Panc1 (cell line): ENCODE data around the gene NQO1. TPM values are rescaled to one million over a fixed set of nuclear protein-coding genes. Genes with fewer than 3 reads are reported as not detected.

Experiments
- ATAC-seq: fragments of 200-7000 bp; cut with Tn5 transposase; 2 replicates; pipeline ENCODE4 v1.9.1; 2020; ENCODE audit warnings: mild to moderate bottlenecking, moderate library complexity
- BruUV-seq: library from RNA; stranded (reverse); fragments of 400-500 nt; replicated peaks from 2 replicates; lab custom pipeline; 2021; lab: Mats Ljungman, UMichigan
- CTCF ChIA-PET: fragments of 300-600 bp; sonication (Branson Sonifier 250); formaldehyde crosslinking; loops from one replicate; lab custom pipeline; 2022; ENCODE audit warnings: antibody characterized with exemption; lab: Charles Lee
- POLR2A ChIA-PET: fragments of 300-600 bp; sonication (Branson Sonifier 250); formaldehyde crosslinking; loops from one replicate; lab custom pipeline; 2022; ENCODE audit warnings: antibody characterized with exemption; lab: Charles Lee
- DNase-seq: peaks from one replicate; pipeline ENCODE4 v3.0.0-alpha.2; 2010; ENCODE audit warnings: low read depth, low spot score
- H3K27ac ChIP-seq: 2 replicates; pipeline ENCODE4 v1.5.1; 2011; ENCODE audit warnings: mild to moderate bottlenecking, low read length, inconsistent platforms
- H3K27me3 ChIP-seq: fragments of 200-500 bp; sonication (Bioruptor generic); 2 replicates; pipeline ENCODE4 v1.6.0; 2014; ENCODE audit warnings: low read length, inconsistent platforms; ENCODE audit not compliant: control insufficient read depth, insufficient read depth
- H3K36me3 ChIP-seq: fragments of 200-500 bp; sonication (Bioruptor generic); 2 replicates; pipeline ENCODE4 v1.5.1; 2014; ENCODE audit warnings: inconsistent platforms, mild to moderate bottlenecking, low read length, moderate library complexity; ENCODE audit not compliant: control insufficient read depth, insufficient read depth
- H3K4me1 ChIP-seq: 2 replicates; pipeline ENCODE4 v1.5.1; 2011; ENCODE audit warnings: inconsistent platforms, mild to moderate bottlenecking, low read length, moderate library complexity; ENCODE audit not compliant: control insufficient read depth, insufficient read depth
- H3K4me3 ChIP-seq, 2 experiments: 2 replicates each; pipeline ENCODE4 v1.5.1; 2011 to 2012; ENCODE audit warnings: low read depth in 2 of 2, low read length in 2 of 2, mild to moderate bottlenecking in 2 of 2, inconsistent platforms in 1 of 2, moderate library complexity in 1 of 2
- H3K9me3 ChIP-seq: fragments of 200-500 bp; sonication (Bioruptor generic); 2 replicates; pipeline ENCODE4 v1.5.1; 2014; ENCODE audit warnings: low read depth, mild to moderate bottlenecking, inconsistent platforms, low read length, moderate library complexity; ENCODE audit not compliant: control insufficient read depth, insufficient read depth
- POLR2AphosphoS5 ChIP-seq: IDR thresholded peaks from 2 replicates; pipeline ENCODE4 v1.6.1; 2012; ENCODE audit warnings: mild to moderate bottlenecking, low read depth, low read length, moderate library complexity
- in situ Hi-C: cut with HindIII; loops from 2 replicates; pipeline ENCODE4 v1.10.0; 2016; ENCODE audit warnings: low sequenced_read_pairs, low pct_unique_long_range_greater_than_20kb
- intact Hi-C: fragments of 100-400 bp; cut with micrococcal nuclease; formaldehyde crosslinking; loops from one replicate; pipeline ENCODE4 v1.10.0; 2022; ENCODE audit not compliant: unreplicated experiment
- total RNA-seq: library from RNA; stranded (reverse); gene quantifications from one replicate; pipeline ENCODE4 v1.2.1, GENCODE V29; 2021; ENCODE audit not compliant: unreplicated experiment
- TF ChIP-seq, protein P1 (sequence below): fragments of 450-650 bp; IDR thresholded peaks from 2 replicates; pipeline ENCODE4 v1.5.1; 2017; ENCODE audit warnings: mild to moderate bottlenecking
- TF ChIP-seq, protein P2 (sequence below), 2 experiments: IDR thresholded peaks; 2 replicates each; pipeline ENCODE4 v1.6.1; 2011 to 2012; ENCODE audit warnings: low read depth in 2 of 2, control low read depth in 1 of 2, low read length in 1 of 2, mild to moderate bottlenecking in 1 of 2, moderate library complexity in 1 of 2; ENCODE audit not compliant: insufficient read depth in 1 of 2

NQO1 gene
- total RNA-seq, 1 experiment from 2014 or later, result 147 TPM

GRCh38 chr16:69745232-69745612 lies 18.9 kb upstream of the NQO1 start:
- in situ Hi-C loops (no loop called here), intact Hi-C loops (no loop called here)
- Histone ChIP-seq H3K4me1 (no peaks in the 10 kb centered on the region), H3K27ac (no peak overlapping the region), H3K27me3 (no peaks in the 10 kb centered on the region), H3K9me3 (no peaks in the 10 kb centered on the region), H3K36me3 (peaks cover 26% of the 10 kb centered on the region), H3K4me3 (no peak overlapping the region)
- no peak for ATAC-seq
- TF ChIP-seq, protein P1, sequence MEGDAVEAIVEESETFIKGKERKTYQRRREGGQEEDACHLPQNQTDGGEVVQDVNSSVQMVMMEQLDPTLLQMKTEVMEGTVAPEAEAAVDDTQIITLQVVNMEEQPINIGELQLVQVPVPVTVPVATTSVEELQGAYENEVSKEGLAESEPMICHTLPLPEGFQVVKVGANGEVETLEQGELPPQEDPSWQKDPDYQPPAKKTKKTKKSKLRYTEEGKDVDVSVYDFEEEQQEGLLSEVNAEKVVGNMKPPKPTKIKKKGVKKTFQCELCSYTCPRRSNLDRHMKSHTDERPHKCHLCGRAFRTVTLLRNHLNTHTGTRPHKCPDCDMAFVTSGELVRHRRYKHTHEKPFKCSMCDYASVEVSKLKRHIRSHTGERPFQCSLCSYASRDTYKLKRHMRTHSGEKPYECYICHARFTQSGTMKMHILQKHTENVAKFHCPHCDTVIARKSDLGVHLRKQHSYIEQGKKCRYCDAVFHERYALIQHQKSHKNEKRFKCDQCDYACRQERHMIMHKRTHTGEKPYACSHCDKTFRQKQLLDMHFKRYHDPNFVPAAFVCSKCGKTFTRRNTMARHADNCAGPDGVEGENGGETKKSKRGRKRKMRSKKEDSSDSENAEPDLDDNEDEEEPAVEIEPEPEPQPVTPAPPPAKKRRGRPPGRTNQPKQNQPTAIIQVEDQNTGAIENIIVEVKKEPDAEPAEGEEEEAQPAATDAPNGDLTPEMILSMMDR, result no peak
- no peak for TF ChIP-seq POLR2AphosphoS5
- TF ChIP-seq, protein P2, sequence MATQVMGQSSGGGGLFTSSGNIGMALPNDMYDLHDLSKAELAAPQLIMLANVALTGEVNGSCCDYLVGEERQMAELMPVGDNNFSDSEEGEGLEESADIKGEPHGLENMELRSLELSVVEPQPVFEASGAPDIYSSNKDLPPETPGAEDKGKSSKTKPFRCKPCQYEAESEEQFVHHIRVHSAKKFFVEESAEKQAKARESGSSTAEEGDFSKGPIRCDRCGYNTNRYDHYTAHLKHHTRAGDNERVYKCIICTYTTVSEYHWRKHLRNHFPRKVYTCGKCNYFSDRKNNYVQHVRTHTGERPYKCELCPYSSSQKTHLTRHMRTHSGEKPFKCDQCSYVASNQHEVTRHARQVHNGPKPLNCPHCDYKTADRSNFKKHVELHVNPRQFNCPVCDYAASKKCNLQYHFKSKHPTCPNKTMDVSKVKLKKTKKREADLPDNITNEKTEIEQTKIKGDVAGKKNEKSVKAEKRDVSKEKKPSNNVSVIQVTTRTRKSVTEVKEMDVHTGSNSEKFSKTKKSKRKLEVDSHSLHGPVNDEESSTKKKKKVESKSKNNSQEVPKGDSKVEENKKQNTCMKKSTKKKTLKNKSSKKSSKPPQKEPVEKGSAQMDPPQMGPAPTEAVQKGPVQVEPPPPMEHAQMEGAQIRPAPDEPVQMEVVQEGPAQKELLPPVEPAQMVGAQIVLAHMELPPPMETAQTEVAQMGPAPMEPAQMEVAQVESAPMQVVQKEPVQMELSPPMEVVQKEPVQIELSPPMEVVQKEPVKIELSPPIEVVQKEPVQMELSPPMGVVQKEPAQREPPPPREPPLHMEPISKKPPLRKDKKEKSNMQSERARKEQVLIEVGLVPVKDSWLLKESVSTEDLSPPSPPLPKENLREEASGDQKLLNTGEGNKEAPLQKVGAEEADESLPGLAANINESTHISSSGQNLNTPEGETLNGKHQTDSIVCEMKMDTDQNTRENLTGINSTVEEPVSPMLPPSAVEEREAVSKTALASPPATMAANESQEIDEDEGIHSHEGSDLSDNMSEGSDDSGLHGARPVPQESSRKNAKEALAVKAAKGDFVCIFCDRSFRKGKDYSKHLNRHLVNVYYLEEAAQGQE (IDR thresholded peaks at IDR 0.05; ENCODE audit: insufficient read depth in 1 of 2, low read depth in 2 of 2, low read length in 1 of 2), result no peak
- no peak for DNase-seq
- ChIA-PET CTCF (no interaction called here), POLR2A (no interaction called here)
- no TSS peak for BruUV-seq

DNA sequence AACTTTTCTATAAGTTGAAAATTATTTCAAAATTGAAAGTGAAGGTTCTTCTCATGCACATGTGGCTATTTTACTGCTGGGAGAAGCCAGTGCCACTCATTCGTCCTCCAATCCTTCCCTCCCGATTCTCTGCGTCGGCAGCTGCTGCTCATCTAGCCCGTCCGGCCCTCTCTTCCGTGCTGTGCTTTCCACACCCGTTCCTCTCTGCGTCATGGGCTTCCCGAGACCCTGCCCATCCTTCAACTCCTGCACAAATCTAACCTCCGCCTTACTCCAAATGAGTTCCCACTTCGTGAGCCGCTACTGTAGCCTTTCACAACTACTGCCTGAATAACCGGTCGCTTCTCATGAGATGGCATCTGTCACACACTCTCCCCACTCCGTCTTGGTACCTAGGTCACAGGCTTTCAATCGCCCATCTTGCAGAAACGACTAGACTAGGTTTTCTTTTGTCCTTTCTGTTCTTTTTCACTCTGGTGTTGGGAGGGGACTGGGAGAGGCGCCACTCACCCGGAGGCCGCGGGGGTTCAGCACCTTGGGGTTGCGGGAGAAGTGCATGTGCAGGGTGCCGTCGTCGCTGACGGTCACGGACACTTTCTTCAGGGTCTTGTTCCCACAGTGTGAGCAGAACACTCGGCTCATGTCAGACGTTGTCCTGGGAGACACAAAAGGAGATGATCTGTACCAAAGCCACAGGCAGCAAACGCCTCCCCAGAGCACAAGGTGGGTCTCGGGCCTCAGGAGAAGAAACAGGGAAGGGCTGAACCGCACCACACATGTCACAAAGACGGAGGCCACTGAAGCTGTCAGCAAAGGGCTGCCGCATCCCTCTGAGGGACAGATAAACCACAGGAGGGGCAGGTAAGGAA lies 18.2 kb upstream of the NQO1 start:
- TF ChIP-seq, protein P2 (IDR thresholded peaks at IDR 0.05; ENCODE audit: insufficient read depth in 1 of 2, low read depth in 2 of 2, low read length in 1 of 2), result no peak
- TF ChIP-seq POLR2AphosphoS5, result no peak
- H3K9me3 ChIP-seq, result no peaks in the 10 kb centered on the region
- CTCF ChIA-PET, result no interaction called here
- ATAC-seq (no peak), DNase-seq (no peak)
- intact Hi-C loops, result no loop called here
- H3K4me1 ChIP-seq, result no peaks in the 10 kb centered on the region
- POLR2A ChIA-PET, result no interaction called here
- H3K36me3 ChIP-seq, result peaks cover 26% of the 10 kb centered on the region
- H3K27ac ChIP-seq, result no peak overlapping the region
- no peak overlapping the region for H3K4me3 ChIP-seq
- H3K27me3 ChIP-seq, result no peaks in the 10 kb centered on the region
- no TSS peak for BruUV-seq
- in situ Hi-C loops, result no loop called here
